K562 (cell line): Measurements from ENCODE around the gene COMTD1. TPM values are rescaled to one million over a fixed set of nuclear protein-coding genes. Genes with fewer than 3 reads are reported as not detected.

Source experiments
- ADNP ChIP-seq: fragments of 200-800 bp; sonication (Bioruptor generic); IDR thresholded peaks from 2 replicates; pipeline ENCODE4 v1.6.1; 2016; ENCODE audit warnings: missing genetic modification characterization, missing compliant biosample characterization
- BHLHE40 ChIP-seq: IDR thresholded peaks from 2 replicates; pipeline ENCODE4 v1.6.1; 2011; ENCODE audit warnings: low read length, improper control_type of control experiment
- CBFA2T2 ChIP-seq: fragments of 450-650 bp; conservative IDR thresholded peaks from 2 replicates; pipeline ENCODE4 v1.6.1; 2017; ENCODE audit warnings: mild to moderate bottlenecking
- CBFA2T3 ChIP-seq: fragments of 450-650 bp; IDR thresholded peaks from 2 replicates; pipeline ENCODE4 v1.6.1; 2017
- DPF2 ChIP-seq: fragments of 450-650 bp; IDR thresholded peaks from 2 replicates; pipeline ENCODE4 v1.6.1; 2016
- EP400 ChIP-seq: fragments of 450-650 bp; IDR thresholded peaks from 2 replicates; pipeline ENCODE4 v1.6.1; 2017; ENCODE audit warnings: antibody characterized with exemption, mild to moderate bottlenecking, moderate library complexity
- FOXK2 ChIP-seq, 2 experiments: fragments of 450-650 bp; IDR thresholded peaks in 1 of 2; conservative IDR thresholded peaks in 1 of 2; 2 replicates each; pipeline ENCODE4 v1.6.1; 2016; ENCODE audit warnings: low read depth in 2 of 2, mild to moderate bottlenecking in 1 of 2
- HDAC2 ChIP-seq: fragments of 450-650 bp; IDR thresholded peaks from 2 replicates; pipeline ENCODE4 v1.6.1; 2016; ENCODE audit warnings: mild to moderate bottlenecking
- L3MBTL2 ChIP-seq: fragments of 450-650 bp; IDR thresholded peaks from 2 replicates; pipeline ENCODE4 v1.6.1; 2016; ENCODE audit warnings: mild to moderate bottlenecking, moderate library complexity
- MGA ChIP-seq: fragments of 450-650 bp; IDR thresholded peaks from 2 replicates; pipeline ENCODE4 v1.6.1; 2016; ENCODE audit warnings: mild to moderate bottlenecking, moderate library complexity
- SIN3A ChIP-seq, 2 experiments: fragments of 150-350 bp in 1 of 2; IDR thresholded peaks; 2 replicates each; pipeline ENCODE4 v1.6.1; 2011 to 2016; ENCODE audit warnings: borderline replicate concordance in 2 of 2, low read depth in 2 of 2, low read length in 2 of 2, mild to moderate bottlenecking in 2 of 2, moderate library complexity in 2 of 2; ENCODE audit not compliant: control insufficient read depth in 1 of 2
- SOX6 ChIP-seq: fragments of 450-650 bp; IDR thresholded peaks from 2 replicates; pipeline ENCODE4 v1.6.1; 2014; ENCODE audit warnings: mild to moderate bottlenecking
- ZEB2 ChIP-seq: fragments of 450-650 bp; IDR thresholded peaks from 2 replicates; pipeline ENCODE4 v1.6.1; 2016
- polyA plus RNA-seq, 8 experiments: library from polyadenylated mRNA; depleted of rRNA in 4 of 8; stranded (reverse) in 5 of 8; unstranded in 3 of 8; fragments of >200 nt; fragmentation: Nextera tagmentation in 2 of 8; fragmentation: Illumina TruSeq in 1 of 8; extraction: Ambion mirVana in 2 of 8; extraction: Trizol in 1 of 8; gene quantifications; 2 replicates each; pipeline versions ENCODE4 v1.2.1 to v1.2.3, GENCODE V29; 2011 to 2014; ENCODE audit warnings: inconsistent platforms in 1 of 8, missing spikeins in 1 of 8
- total RNA-seq, 7 experiments: library from RNA; depleted of rRNA in 6 of 7; stranded (reverse); fragments of >200 nt in 6 of 7; fragmentation: Illumina TruSeq in 2 of 7; extraction: Trizol in 2 of 7; gene quantifications; 2 replicates each; pipeline versions ENCODE4 v1.2.1 to v1.2.3, GENCODE V29; 2011 to 2021; ENCODE audit warnings: low replicate concordance in 1 of 7
- TF ChIP-seq, protein P1 (sequence below): sonication (generic); formaldehyde crosslinking; IDR thresholded peaks from 2 replicates; pipeline ENCODE4 v1.8.1; 2023; ENCODE audit warnings: mild to moderate bottlenecking, missing genetic modification reagents
- TF ChIP-seq, protein P2 (sequence below), 2 experiments: fragments of 450-650 bp; IDR thresholded peaks; 2 replicates each; pipeline ENCODE4 v1.6.1; 2016

Gene COMTD1
- total and polyA plus RNA-seq, 9 of the 15 experiments (the other 6 are each of a cell fraction or from before 2014, with no cell fraction given) = 0.41 to 112 (median 13.7) TPM

- TF ChIP-seq MGA (peak; percentile 17; the same call in 1 of the 2 replicates), SIN3A (IDR thresholded peaks at IDR 0.05; ENCODE audit: borderline replicate concordance in 2 of 2, control insufficient read depth in 1 of 2, low read depth in 2 of 2, low read length in 2 of 2) (no peak), ADNP (tag) (peak; percentile 69), DPF2 (peak; percentile 37; the same call in 1 of the 2 replicates), HDAC2 (peak; percentile 39; the same call in 1 of the 2 replicates), CBFA2T3 (peak; percentile 74), FOXK2 (conservative IDR thresholded peaks at IDR 0.05 in 1 of 2, IDR thresholded peaks at IDR 0.05 in 1 of 2; ENCODE audit: low read depth in 2 of 2) (peak; percentile 74 to 75; a peak in 3 of 4 replicates), CBFA2T2 (peak; percentile 41), SOX6 (peak; percentile 75), ZEB2 (peak; percentile 79; the same call in 1 of the 2 replicates), L3MBTL2 (peak; percentile 54; the same call in 1 of the 2 replicates), BHLHE40 (peak; percentile 84), EP400 (no peak)
- TF ChIP-seq, protein P1, sequence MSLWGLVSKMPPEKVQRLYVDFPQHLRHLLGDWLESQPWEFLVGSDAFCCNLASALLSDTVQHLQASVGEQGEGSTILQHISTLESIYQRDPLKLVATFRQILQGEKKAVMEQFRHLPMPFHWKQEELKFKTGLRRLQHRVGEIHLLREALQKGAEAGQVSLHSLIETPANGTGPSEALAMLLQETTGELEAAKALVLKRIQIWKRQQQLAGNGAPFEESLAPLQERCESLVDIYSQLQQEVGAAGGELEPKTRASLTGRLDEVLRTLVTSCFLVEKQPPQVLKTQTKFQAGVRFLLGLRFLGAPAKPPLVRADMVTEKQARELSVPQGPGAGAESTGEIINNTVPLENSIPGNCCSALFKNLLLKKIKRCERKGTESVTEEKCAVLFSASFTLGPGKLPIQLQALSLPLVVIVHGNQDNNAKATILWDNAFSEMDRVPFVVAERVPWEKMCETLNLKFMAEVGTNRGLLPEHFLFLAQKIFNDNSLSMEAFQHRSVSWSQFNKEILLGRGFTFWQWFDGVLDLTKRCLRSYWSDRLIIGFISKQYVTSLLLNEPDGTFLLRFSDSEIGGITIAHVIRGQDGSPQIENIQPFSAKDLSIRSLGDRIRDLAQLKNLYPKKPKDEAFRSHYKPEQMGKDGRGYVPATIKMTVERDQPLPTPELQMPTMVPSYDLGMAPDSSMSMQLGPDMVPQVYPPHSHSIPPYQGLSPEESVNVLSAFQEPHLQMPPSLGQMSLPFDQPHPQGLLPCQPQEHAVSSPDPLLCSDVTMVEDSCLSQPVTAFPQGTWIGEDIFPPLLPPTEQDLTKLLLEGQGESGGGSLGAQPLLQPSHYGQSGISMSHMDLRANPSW (CRISPR knock-in tag) = no peak
- TF ChIP-seq, protein P2, sequence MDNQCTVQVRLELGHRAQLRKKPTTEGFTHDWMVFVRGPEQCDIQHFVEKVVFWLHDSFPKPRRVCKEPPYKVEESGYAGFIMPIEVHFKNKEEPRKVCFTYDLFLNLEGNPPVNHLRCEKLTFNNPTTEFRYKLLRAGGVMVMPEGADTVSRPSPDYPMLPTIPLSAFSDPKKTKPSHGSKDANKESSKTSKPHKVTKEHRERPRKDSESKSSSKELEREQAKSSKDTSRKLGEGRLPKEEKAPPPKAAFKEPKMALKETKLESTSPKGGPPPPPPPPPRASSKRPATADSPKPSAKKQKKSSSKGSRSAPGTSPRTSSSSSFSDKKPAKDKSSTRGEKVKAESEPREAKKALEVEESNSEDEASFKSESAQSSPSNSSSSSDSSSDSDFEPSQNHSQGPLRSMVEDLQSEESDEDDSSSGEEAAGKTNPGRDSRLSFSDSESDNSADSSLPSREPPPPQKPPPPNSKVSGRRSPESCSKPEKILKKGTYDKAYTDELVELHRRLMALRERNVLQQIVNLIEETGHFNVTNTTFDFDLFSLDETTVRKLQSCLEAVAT (IDR thresholded peaks at IDR 0.05) = 0 out of 4 replicates have a peak, but pooled peaks of 1 of the 2 experiments have one; percentile 42
These were observed 7.7 kb upstream of the COMTD1 start (continued) for GRCh38 chr10:75243426-75243825.
